ENCODE measurements around the gene ZNF805.
"Not testable (repeated sequence)": the region's sequence is repeated elsewhere in the genome, so short reads cannot be mapped to it uniquely, and the experiment has no call there.

ZNF805 gene

GRCh38 chr19:57240311-57241090, at the start of gene ZNF805:
Gene ZNF805 (plus strand): TSS chr19:57240632. CDS start chr19:57240892, 260 bp downstream.
- DNase-seq = peak; percentile 97

- peak; percentile 93 for DNase-seq
Measured at GRCh38 chr19:57191141-57192076, 49.0 kb upstream of the ZNF805 start, which contains the start of gene ZNF264. Gene ZNF264 (plus strand): TSS chr19:57191500. CDS start chr19:57191914, 414 bp downstream.

GRCh38 chr19:57192077-57192420, 48.4 kb upstream of the ZNF805 start:
- DNase-seq = no peak

GRCh38 chr19:57192993-57193392, 47.4 kb upstream of the ZNF805 start:
- no peak for DNase-seq

GRCh38 chr19:57197874-57198273, 42.6 kb upstream of the ZNF805 start:
- not testable (repeated sequence) for DNase-seq

GRCh38 chr19:57202160-57202559, 38.3 kb upstream of the ZNF805 start:
- no peak for DNase-seq

- no peak for DNase-seq
Measured at GRCh38 chr19:57210381-57210780, 30.1 kb upstream of the ZNF805 start.

- DNase-seq = no peak
Measured at GRCh38 chr19:57212109-57212508, 28.3 kb upstream of the ZNF805 start.

- DNase-seq = no peak
Measured at GRCh38 chr19:57227502-57227901, 12.9 kb upstream of the ZNF805 start.

GRCh38 chr19:57231686-57232085, 8.7 kb upstream of the ZNF805 start:
- DNase-seq = no peak

- no peak for DNase-seq
Measured at GRCh38 chr19:57233207-57233606, 7.2 kb upstream of the ZNF805 start.

GRCh38 chr19:57239982-57240310, 486 bp upstream of the ZNF805 start:
- no peak for DNase-seq

GRCh38 chr19:57241176-57241575, 744 bp downstream of the ZNF805 start:
- DNase-seq = no peak

- no peak for DNase-seq
Measured at GRCh38 chr19:57242821-57243220, 2.4 kb downstream of the ZNF805 start.

- no peak for DNase-seq
Measured at GRCh38 chr19:57244513-57244912, 4.1 kb downstream of the ZNF805 start.

GRCh38 chr19:57245066-57245465, 4.6 kb downstream of the ZNF805 start:
- DNase-seq = no peak

GRCh38 chr19:57245959-57246358, 5.5 kb downstream of the ZNF805 start:
- DNase-seq = no peak

- DNase-seq = no peak
Measured at GRCh38 chr19:57248646-57249045, 8.2 kb downstream of the ZNF805 start.

GRCh38 chr19:57249329-57249728, 8.9 kb downstream of the ZNF805 start:
- no peak for DNase-seq

GRCh38 chr19:57253767-57254166, 13.3 kb downstream of the ZNF805 start:
- peak; percentile 31 for DNase-seq

- DNase-seq = no peak
Measured at GRCh38 chr19:57262044-57262443, 21.6 kb downstream of the ZNF805 start.

GRCh38 chr19:57263244-57263741, 22.9 kb downstream of the ZNF805 start:
- no peak for DNase-seq

GRCh38 chr19:57267291-57267690, 26.9 kb downstream of the ZNF805 start:
- no peak for DNase-seq

All from activated naive CD4-positive, alpha-beta T cell treated with Interleukin-2 at 50 U/mL for 16 hours (primary cell).